GM19193 (cell line): ENCODE data around the gene CNTNAP2.

Experiments used
- POLR2A ChIP-seq: IDR thresholded peaks from 4 replicates; pipeline ENCODE4 v1.6.1; 2011; ENCODE audit not compliant: insufficient read depth, insufficient read length; ENCODE audit errors: extremely low read depth

Gene CNTNAP2

DNA sequence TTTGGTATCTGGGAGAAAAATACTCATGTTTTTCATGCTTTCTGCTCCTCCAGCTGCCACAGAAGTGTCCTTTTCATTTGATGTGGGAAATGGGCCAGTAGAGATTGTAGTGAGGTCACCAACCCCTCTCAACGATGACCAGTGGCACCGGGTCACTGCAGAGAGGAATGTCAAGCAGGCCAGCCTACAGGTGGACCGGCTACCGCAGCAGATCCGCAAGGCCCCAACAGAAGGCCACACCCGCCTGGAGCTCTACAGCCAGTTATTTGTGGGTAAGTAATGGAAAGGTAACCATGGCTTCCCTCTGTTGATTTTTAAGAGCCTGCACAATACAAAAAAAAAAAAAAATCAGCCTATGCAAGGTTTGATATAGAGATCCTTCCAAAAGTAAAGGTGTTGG, 2030.8 kb downstream of the CNTNAP2 start:
- no peak for TF ChIP-seq POLR2A

- TF ChIP-seq POLR2A, result no peak
Observed at GRCh38 chr7:148148456-148148855, 2031.9 kb downstream of the CNTNAP2 start.

DNA sequence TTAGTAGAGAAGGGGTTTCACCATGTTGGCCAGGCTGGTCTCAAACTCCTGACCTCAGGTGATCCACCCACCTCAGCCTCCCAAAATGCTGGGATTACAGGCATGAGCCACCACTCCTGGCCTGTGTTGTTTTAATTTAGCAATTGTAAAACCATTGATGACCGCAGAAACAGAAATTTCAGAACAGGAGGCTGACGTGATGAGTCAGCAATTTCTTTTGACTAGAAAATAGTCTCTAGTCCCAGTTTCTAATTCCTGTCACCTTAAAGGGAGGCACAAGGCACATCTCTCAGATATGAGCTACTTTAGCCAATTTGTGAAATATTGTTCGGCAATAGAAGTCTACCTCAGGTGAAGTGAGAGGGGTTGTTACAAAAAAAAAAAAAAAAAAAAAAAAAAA, 2033.1 kb downstream of the CNTNAP2 start:
- TF ChIP-seq POLR2A, result no peak

DNA sequence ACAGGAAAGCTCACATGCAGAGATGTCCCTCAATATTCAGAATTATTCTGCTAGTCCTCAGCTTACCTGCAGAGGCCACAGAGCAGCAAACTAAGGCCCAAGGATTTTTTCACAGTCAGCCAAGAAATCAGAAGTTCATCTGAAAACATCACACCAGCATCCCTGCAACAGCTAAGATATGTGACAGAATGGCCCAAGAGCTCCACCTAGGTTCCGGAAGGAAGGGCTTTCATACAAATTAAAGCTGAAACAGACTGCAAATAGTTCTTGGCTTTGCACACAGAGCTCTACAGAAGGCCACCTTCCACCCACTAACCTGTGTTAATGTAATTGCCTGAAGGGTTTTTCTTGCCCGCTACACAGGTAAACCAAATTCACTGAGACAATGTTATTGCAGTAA, 2035.2 kb downstream of the CNTNAP2 start:
- TF ChIP-seq POLR2A, result no peak

DNA sequence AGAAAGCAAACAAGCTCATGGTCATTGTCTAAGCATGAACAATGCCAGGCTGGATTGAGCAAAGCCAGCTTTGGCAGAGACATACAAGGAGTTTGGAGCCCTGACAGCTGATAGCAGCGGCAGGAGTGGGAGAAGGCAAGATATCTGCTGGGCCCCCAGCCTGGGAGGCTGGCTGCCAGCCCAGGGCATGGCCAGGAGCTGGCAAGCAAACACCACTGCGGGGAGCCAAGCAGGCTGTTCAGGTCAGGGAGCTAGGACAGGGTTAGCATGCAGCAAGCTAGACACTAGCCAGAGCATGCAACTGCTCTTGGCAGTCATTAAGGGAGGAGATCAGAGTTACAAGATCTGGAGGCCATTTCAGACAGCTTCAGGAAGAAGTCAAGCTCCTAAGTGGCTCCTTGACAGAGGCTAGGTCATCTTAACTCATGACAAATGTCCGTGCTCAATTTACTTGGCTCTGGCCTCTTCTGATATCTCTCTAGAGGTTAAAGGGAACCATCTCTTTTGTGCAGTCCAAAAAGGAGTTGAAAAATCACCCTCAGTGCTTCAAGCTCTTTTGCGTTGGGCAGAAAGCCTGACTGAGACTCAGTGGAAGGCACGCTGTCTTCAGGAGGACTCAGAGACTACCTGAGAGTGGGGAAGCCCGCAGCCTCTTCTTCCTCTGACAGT, 2037.1 kb downstream of the CNTNAP2 start:
- TF ChIP-seq POLR2A, result no peak

DNA sequence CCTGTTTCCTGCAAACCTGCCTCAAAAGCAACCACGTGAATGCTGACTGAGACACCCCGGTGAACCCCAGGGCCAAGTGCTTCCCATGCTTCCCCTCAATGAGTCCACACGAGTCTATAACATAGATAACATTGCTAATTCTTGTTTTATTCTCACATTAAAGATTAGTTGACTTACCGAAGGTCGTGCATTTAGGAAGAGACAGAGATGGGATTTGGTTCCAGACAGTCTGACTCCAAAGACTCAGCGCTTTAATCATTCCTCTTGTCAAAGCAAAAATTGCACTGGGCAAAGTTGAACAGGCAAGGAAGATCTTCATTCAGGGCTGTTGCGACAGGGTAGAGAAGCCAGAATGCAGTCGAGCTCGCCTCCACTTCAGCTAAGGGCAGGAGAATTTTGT, 2038.4 kb downstream of the CNTNAP2 start:
- TF ChIP-seq POLR2A, result no peak

DNA sequence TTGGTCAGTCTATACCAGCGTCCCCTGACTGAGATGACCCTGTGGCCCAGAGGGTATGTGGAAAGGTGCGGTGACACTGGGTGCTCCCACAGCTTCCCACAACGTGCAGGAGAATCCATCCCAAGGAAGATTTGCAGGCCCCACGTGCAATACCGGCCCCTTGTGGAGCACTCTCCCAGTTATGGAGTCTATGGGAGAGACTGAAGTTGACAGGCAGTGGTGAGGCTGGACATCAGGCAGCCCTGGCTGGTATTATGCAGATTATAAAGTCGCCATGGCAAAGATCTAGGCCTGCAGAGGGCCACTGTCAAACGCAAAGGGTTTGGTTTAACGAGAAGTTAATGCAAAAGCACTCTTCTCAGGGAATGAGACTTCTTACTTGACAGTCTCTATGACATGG, 2039.2 kb downstream of the CNTNAP2 start:
- no peak for TF ChIP-seq POLR2A

- no peak for TF ChIP-seq POLR2A
Observed at GRCh38 chr7:148156233-148156632, 2039.6 kb downstream of the CNTNAP2 start.

DNA sequence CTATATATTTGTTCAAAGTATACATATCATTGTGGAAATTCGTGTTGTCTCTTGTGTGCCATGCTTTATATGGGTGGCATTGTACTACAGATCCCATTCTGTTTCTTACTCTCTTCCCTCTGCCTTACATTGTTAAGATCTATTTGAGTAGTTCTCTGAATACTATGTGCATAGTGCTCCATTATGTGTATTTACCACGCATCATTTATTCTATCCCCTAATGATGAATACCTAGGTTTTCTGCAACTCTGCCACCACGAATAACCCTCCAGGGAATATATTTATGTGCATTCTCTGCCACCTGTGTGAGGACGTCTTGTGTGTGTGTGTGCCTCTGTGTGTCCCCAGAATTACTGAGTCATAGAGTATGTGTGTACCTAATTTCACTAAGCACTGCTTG, 2042.7 kb downstream of the CNTNAP2 start:
- no peak for TF ChIP-seq POLR2A

- TF ChIP-seq POLR2A, result no peak
Observed at GRCh38 chr7:148161776-148162175, 2045.2 kb downstream of the CNTNAP2 start.

GRCh38 chr7:148162808-148163207, 2046.2 kb downstream of the CNTNAP2 start:
- TF ChIP-seq POLR2A, result no peak

GRCh38 chr7:148163246-148163645, 2046.6 kb downstream of the CNTNAP2 start:
- TF ChIP-seq POLR2A, result no peak

GRCh38 chr7:148172920-148173319, 2056.3 kb downstream of the CNTNAP2 start:
- no peak for TF ChIP-seq POLR2A

GRCh38 chr7:148173369-148173768, 2056.8 kb downstream of the CNTNAP2 start:
- TF ChIP-seq POLR2A, result no peak

- TF ChIP-seq POLR2A, result no peak
Observed at GRCh38 chr7:148174376-148174775, 2057.8 kb downstream of the CNTNAP2 start.

DNA sequence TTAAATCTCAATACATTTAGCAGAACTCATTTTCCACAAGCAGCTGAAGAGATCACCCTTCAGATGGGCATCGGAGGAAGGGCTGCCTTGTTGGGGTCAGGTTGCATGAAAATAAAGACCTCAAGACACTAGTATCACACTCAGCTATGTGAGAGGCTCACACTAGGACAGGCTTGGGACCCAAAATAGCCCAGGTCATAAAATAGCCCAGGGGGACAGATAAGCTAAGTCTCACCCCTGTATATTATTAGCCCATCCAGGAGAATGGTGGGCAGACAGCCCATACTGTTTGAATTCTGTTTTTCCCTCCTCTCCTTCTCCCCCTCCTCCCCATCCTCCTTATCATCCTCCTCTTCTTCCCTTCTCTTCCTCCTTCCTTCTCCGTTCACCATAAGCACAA, 2058.9 kb downstream of the CNTNAP2 start:
- no peak for TF ChIP-seq POLR2A

DNA sequence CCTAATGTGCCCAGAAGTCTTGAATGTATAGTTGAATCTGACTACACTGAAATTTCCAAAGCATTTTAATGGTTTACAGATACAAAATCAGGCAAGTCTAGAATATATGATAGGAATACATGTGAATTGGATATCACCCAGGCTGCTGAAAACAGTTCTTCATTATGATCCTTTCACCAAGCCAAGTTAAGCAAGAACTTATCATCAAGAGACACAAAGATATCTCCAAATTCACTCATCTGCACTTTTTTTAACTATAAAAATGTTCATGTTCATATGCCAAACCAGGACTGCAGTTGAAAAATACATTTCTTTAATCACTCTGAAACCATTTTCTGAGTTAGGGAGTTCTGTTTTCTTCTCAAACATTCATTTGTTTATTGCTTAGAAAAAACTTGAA, 2061.4 kb downstream of the CNTNAP2 start:
- TF ChIP-seq POLR2A, result no peak
